ENCODE data around the gene NCKAP5. TPM values are rescaled to one million over a fixed set of nuclear protein-coding genes. Genes with fewer than 3 reads are reported as not detected.

The NCKAP5 gene
- total RNA-seq, 1 donor from 2014 or later = 33.3 TPM

DNA sequence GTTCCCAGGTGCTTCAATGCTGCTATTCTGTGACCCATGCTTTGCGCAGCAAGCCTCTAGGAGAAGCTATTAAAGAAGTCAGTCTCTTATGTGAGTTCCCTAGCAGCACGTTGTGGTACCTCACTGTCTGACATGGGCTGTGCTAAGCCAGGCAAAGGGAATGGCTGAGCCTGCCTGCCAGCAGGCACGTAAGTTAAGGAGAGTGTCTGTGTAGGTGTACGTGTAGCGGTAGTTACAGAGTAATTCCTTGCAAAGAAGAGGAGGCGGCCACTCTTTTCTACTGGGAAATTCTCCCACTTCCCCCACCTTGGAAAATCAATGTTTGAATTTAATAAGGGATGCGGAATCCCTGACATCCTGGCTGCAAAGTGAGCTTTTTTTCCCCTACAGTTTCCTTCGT lies 774.7 kb downstream of the NCKAP5 start:
- DNase-seq = no peak

GRCh38 chr2:132790207-132790785 lies 778.0 kb downstream of the NCKAP5 start:
- DNase-seq = no peak

DNA sequence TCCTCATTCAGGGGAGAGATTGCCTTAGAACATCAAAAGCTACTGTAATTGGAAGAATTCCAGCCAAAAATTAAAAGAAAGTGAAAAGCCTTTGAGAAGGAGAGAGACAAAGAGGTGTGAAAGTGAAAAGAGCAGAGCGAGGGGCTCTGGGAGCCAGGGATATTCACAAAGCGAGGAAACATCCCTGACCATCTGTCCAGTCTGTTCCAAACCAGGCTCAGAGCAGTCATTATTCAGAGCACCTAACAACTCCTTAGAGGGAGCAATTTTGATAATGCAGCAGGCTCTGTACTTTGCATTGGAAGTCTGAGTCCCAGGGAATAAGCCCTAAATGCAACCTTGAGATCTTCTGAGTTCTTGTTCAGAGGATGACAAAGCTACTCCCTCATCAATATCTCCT lies 779.2 kb downstream of the NCKAP5 start:
- DNase-seq = no peak

- DNase-seq = no peak
These were observed 779.9 kb downstream of the NCKAP5 start for GRCh38 chr2:132788310-132788838.

- no peak for DNase-seq
These were observed 784.4 kb downstream of the NCKAP5 start for GRCh38 chr2:132783883-132784282.

DNA sequence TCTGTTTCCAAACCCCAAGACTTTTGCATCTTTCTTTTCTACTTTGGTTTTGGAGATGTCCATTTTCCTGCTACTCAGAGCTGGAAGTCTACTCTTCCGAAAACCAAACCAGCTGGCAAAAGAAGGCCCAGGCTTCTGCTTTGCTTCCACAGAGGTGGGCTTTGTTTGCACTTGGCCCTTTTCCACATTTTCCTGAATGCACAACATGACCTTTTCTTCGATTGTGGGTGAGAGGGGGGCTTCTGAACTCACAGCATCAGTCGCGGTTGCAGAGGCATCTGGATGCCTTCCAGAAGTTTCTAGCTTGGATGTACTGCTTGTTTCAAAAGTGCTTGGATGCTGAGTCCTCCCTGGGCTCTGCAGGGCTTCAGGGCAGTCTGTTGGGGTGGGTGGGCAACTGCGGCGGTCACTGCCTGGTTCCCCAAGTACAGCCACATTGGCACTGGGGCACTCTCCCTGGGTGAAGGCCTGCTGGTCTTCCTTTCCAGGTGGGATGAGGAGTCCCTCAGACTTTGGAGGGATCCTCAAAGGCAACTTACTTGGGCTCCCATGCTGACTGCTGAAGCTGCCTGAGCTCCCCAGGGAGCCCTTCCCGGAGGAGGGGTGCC lies 786.0 kb downstream of the NCKAP5 start:
- DNase-seq = no peak

- no peak for DNase-seq
These were observed 787.6 kb downstream of the NCKAP5 start for GRCh38 chr2:132780651-132781050.

DNA sequence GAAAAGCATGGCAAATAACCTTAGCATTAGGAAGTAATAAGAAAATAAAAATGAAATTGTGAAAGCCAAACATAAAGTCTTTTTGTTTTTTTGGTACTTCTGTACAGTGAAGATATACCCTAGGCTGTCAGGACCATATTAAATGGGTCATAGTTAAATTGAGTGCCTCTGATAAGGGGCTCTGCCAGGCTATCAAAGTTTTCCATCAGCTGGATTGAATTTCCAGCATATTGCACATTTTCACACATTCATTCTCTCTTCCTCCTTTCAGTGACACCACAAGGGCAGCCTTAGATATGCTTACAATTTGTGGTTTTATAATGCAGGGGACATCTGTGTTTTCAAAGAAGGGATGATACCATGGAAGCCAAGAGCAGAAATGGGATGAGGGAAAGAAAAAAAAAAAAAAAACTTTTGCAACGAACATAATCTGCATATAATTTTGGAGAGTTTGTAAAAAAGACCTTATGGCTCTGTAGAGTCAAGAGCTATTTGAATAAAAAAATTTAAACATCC lies 789.0 kb downstream of the NCKAP5 start:
- no peak for DNase-seq

DNA sequence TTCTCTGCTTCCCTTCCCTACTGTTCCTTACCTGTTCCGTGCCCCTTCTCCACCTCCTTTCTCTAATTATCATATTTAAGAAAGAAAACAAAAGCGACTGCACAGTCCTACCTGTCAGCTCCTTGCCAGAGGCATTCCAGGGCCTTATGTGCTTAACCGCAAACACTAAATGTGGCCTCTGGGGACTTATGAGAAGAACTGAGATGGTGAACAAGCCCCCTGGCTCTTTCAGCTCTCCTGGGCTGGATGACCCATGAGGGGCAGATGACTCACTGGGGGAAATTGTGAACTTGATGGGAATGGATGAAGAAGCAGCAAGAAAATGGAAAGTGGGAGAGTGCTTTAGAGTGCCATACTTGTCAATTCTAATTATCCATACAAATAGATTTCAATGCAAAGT lies 792.0 kb downstream of the NCKAP5 start:
- DNase-seq = no peak

GRCh38 chr2:132774189-132774588 lies 794.1 kb downstream of the NCKAP5 start:
- no peak for DNase-seq

- DNase-seq = no peak
These were observed 794.9 kb downstream of the NCKAP5 start for GRCh38 chr2:132773331-132773730.

DNA sequence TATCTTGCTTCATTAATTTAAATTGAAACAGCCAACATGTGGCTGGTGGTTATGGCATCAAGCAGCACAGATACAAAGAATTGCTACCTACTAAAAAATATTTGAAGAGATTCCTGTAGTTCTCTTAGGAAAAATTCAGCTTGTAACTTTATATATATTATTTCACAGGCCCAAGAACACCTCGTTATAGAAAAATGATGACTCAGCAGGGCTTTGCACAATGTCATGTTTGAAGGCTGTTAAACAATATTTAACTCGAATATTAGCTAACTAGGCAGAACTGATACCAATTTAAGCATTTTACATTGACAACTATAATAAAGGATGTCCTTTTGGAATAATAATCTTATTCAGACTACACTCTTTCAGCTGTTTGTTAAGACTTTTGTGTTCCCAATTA lies 795.9 kb downstream of the NCKAP5 start:
- no peak for DNase-seq

DNA sequence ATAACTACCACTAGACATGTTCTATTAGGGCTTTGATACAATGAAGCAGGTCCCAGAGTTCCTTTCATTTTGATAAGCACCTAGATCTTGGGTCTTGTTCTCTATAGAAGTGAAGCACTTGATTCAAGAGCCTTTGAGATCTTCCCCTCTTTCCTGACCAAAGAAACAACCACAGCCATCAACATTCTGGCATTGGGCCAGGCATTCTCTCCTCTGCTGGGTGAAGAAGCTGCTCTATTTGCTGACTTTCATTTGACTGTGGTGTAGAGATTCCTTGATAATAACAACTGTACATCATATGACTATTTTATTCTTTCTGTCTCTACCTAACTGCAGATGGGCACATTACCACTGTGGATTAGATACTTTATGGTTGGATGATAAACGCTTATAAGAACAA lies 801.7 kb downstream of the NCKAP5 start:
- DNase-seq = no peak

- no peak for DNase-seq
These were observed 806.8 kb downstream of the NCKAP5 start for GRCh38 chr2:132761437-132761836.

DNA sequence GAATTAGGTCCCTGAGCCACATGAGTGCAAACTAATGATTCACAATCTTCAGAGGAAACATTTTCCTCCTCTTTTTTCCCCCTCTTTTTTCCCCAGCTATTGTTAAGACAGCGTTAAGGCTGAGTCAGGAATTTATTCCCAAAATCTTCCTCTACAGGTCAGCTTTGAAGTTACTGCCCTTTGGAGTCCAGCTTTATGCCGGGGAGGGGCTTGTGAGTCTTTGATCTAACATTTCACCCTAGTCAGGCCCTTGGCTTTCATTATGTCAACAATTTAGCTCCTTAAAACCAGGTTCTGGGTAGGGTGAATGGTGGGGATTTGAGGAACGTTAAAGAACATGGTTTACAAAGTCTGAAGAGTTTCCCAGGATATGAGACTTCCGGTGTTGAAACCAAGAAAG lies 807.3 kb downstream of the NCKAP5 start:
- DNase-seq = no peak

GRCh38 chr2:132760405-132760804 lies 807.9 kb downstream of the NCKAP5 start:
- DNase-seq = no peak

DNA sequence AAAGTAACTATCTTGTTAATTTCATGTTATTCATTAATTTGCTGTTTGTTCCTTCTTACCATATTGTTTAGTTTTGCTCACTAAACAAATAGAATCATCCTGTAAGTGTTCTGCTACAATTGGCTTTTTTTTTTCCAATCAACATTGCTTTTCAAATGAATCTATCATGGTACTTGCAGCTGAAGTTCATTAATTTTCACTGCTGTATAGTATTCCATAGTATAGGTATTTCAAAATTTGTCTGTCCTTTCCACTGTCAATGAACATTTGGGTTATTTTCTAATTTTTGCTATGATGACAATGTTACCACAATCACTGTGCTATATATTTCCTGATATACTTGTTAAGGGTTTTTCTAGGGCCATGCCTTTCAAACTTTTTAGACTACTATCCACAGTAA lies 809.3 kb downstream of the NCKAP5 start:
- DNase-seq = no peak

- DNase-seq = no peak
These were observed 810.6 kb downstream of the NCKAP5 start for GRCh38 chr2:132757676-132758075.

DNA sequence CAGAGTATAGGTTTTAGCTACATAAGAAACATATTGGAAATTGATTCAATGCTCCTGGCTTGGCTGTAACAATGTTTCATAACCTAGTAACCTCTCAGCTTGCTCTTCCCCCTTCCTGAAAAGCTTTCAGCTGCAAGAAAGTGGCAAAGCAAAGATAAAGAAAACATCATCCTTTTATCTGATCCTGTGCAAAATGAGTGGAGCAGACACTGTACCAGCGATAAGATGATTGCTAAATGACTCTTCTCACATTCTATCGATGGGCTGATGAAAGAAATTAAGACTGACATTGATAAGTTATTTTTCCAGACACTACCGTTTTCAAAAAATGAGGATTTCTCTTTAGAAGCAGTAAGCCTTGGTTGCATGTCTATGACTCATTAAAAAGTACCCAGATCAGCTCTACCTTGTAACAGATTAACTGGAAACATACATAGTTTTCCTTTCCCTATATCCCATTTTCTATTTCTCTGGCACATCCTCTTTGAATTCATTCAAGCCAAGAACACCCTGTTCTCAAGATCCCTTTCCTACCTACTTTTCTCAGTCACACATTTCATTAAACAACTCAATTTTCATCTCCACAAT lies 811.2 kb downstream of the NCKAP5 start:
- no peak for DNase-seq

DNA sequence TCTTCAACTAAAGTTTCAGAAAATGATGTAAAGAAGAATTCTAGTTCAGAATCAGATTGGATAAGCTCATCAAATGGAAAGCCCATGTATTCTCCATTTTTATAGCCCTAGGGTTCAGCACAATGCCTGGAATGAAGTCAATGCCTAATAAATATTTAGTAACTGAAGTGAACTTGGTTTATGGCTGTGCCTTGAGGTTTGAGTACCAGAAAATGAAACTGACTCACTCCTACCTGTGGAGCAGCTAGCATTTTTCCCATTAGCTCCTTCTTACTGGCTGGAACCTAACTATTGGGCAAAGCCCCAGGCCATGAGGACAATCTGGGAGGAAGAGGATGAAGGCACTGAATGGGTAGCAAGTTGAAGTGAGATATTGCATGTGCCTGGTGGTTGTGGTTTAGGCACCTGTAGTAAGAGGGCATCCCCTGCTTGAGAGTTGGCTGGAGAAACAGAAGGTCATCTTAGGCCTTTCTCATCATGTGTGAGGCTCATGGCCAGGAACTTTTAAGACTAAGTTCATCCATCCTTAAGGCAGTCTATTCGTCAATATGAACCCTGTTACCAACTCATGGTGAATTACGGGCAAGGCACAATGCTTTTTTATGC lies 813.3 kb downstream of the NCKAP5 start:
- no peak for DNase-seq

DNA sequence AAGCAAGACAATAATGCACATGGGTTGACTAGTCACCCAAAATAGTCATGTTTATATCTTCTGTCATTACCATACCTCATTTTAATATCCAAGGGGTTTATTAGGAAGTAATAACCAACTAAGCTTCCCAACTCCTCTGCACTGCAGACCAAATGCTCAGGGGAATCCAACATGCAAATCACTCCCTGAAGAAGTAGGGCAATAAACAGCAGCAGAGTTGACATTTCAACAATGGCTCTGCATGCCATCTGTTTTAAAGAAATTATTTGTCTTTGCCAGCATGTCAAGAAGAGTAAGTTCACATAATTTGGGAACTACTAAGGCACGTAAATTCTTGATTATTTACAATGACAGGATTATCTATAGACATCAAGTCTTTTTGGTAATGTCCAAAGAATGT lies 813.9 kb downstream of the NCKAP5 start:
- DNase-seq = no peak

DNA sequence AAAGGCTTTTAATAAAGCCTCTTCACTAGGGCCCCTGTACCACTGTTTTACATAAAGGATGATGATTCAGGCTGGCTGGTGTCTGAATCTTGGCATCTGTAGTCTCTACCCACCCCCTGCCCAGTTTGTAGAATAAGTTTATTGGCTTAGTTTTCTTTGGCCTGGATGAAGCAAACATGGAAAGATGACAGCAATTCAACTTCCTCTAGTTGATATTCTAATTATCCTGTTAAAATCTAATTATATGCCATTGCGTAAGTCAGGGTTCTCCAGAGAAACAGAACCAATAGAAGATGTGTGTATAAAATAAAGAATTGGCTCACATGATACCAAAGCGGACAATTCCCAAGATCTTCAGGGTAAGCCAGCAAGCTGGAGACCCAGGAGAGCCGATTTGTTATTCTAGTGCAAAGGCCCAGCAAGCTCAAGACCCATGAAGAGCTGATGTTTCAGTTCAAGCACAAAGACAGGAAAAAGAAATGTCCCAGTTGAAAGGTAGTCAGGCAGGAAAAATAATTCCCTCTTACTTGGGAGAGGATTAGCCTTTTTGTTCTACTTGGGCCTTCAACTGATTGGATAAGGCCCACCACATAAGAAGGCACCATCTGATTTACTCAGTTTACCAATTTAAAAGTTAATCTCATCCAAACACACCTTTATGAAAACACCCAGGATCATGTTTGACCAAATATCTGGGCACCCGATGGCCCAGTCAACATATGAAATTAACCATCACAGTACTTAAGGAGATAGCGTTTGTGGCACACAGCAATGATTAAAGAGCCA lies 815.6 kb downstream of the NCKAP5 start:
- DNase-seq = no peak

DNA sequence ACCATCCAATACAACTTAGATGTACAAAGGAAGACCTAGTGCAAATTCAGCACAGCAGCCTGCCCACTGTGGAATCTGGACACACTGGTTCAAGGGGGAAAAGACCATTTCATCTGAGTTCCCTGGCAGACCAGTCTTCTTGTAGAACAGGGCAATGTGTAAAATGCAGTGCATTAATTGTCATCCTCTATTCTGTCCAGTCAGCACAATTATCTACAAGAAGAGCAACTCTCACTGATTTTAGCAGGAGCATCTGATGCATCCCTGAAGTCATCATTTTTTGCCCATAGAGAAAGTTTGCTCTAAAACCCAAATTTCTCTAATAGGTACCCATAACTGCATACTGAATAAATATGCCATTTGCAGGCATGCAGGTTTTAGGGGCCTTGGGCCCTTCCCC lies 816.4 kb downstream of the NCKAP5 start:
- DNase-seq = no peak

All from skin of body (tissue), 2 donors.